Neutrophil (primary cell): ENCODE data around the gene FGF22.
"Not testable (repeated sequence)": the region's sequence is repeated elsewhere in the genome, so short reads cannot be mapped to it uniquely, and the experiment has no call there.

Source experiments
- H3K27ac ChIP-seq: fragments of 200-600 bp; sonication (generic); 2 replicates; pipeline ENCODE4 v1.5.1; 2016; ENCODE audit warnings: mild to moderate bottlenecking, moderate library complexity
- H3K27me3 ChIP-seq: fragments of 200-600 bp; sonication (generic); 2 replicates; pipeline ENCODE4 v1.6.0; 2016; ENCODE audit warnings: mild to moderate bottlenecking
- H3K36me3 ChIP-seq: fragments of 200-600 bp; sonication (generic); 2 replicates; pipeline ENCODE4 v1.5.1; 2017
- H3K4me1 ChIP-seq, 2 experiments: fragments of 200-600 bp in 1 of 2; sonication (generic) in 1 of 2; 1 replicate in 1 of 2; 2 replicates in 1 of 2; pipeline versions ENCODE4 v1.5.1 to v1.6.1; 2013 to 2016; ENCODE audit warnings: low read depth in 1 of 2, low read length in 1 of 2, mild to moderate bottlenecking in 1 of 2, moderate library complexity in 1 of 2; ENCODE audit not compliant: control insufficient read depth in 1 of 2, insufficient read depth in 1 of 2
- H3K4me3 ChIP-seq, 2 experiments: fragments of 200-600 bp in 1 of 2; sonication (generic) in 1 of 2; 1 replicate in 1 of 2; 2 replicates in 1 of 2; pipeline ENCODE4 v1.5.1; 2013 to 2016; ENCODE audit warnings: low read depth in 1 of 2, low read length in 1 of 2, mild to moderate bottlenecking in 1 of 2, moderate library complexity in 1 of 2
- H3K9me3 ChIP-seq: fragments of 200-600 bp; sonication (generic); 2 replicates; pipeline ENCODE4 v1.5.1; 2016
- CTCF ChIP-seq: fragments of 200-600 bp; sonication (generic); IDR thresholded peaks from 2 replicates; pipeline ENCODE4 v1.5.1; 2016; ENCODE audit warnings: antibody characterized with exemption

Gene FGF22

GRCh38 chr19:604355-604754 is 35.3 kb upstream of the FGF22 start:
- TF ChIP-seq CTCF, result no peak
- no peaks in the 10 kb centered on the region for H3K9me3 ChIP-seq
- H3K36me3 ChIP-seq, result no peaks in the 10 kb centered on the region
- no peak overlapping the region for H3K4me3 ChIP-seq
- peaks cover 7% of the 10 kb centered on the region for H3K27me3 ChIP-seq
- H3K27ac ChIP-seq, result no peak overlapping the region
- no peaks in the 10 kb centered on the region for H3K4me1 ChIP-seq

GRCh38 chr19:605061-605971 is 34.4 kb upstream of the FGF22 start:
- H3K4me3 ChIP-seq, H3K4me1 ChIP-seq, H3K27ac ChIP-seq, H3K36me3 ChIP-seq, H3K9me3 ChIP-seq: not testable (repeated sequence)
- peaks cover 17% of the 10 kb centered on the region for H3K27me3 ChIP-seq

GRCh38 chr19:607301-608154 is 32.2 kb upstream of the FGF22 start:
- Histone ChIP-seq H3K27ac (no peak overlapping the region), H3K9me3 (no peaks in the 10 kb centered on the region), H3K27me3 (peaks cover 39% of the 10 kb centered on the region), H3K4me3 (no peak overlapping the region), H3K4me1 (peaks cover 0 to 5% of the 10 kb centered on the region in 2 experiments), H3K36me3 (no peaks in the 10 kb centered on the region)
- no peak for TF ChIP-seq CTCF

- Histone ChIP-seq H3K27me3 (peaks cover 47% of the 10 kb centered on the region), H3K36me3 (no peaks in the 10 kb centered on the region), H3K9me3 (no peaks in the 10 kb centered on the region), H3K27ac (no peak overlapping the region), H3K4me3 (no peak overlapping the region), H3K4me1 (peaks cover 0 to 5% of the 10 kb centered on the region in 2 experiments)
- no peak for TF ChIP-seq CTCF
Observed at GRCh38 chr19:608155-609003, 31.3 kb upstream of the FGF22 start.

- H3K4me3 ChIP-seq, result no peak overlapping the region
- H3K4me1 ChIP-seq, result peaks cover 0 to 5% of the 10 kb centered on the region in 2 experiments
- no peak overlapping the region for H3K27ac ChIP-seq
- no peak for TF ChIP-seq CTCF
- H3K36me3 ChIP-seq, result no peaks in the 10 kb centered on the region
- peaks cover 53% of the 10 kb centered on the region for H3K27me3 ChIP-seq
- H3K9me3 ChIP-seq, result no peaks in the 10 kb centered on the region
Observed at GRCh38 chr19:609004-609346, 30.7 kb upstream of the FGF22 start.
